HG03342 (cell line): Measurements from ENCODE around the gene JCHAIN.
"Not testable (repeated sequence)": the region's sequence is repeated elsewhere in the genome, so short reads cannot be mapped to it uniquely, and the experiment has no call there.

Source experiments
- ATAC-seq: cut with Tn5 transposase; IDR thresholded peaks from one replicate; pipeline ENCODE4 v1.9.1; 2021; ENCODE audit warnings: mild to moderate bottlenecking, moderate library complexity; ENCODE audit not compliant: unreplicated experiment

JCHAIN gene

GRCh38 chr4:70666369-70666768 lies at the start of gene JCHAIN:
TSS of gene JCHAIN (minus strand) at chr4:70666508. CDS start at chr4:70666490, 18 bp downstream.
- ATAC-seq, result peak; percentile 37

GRCh38 chr4:70715097-70715496 lies 48.8 kb upstream of the JCHAIN start:
- peak; percentile 11 for ATAC-seq

- ATAC-seq, result peak; percentile 43
Observed at GRCh38 chr4:70714079-70714887, 48.0 kb upstream of the JCHAIN start.

- peak; percentile 47 for ATAC-seq
Observed at GRCh38 chr4:70713453-70714078, 47.3 kb upstream of the JCHAIN start.

GRCh38 chr4:70712604-70713452 lies 46.5 kb upstream of the JCHAIN start:
- ATAC-seq, result no peak

GRCh38 chr4:70712150-70712549 lies 45.8 kb upstream of the JCHAIN start:
- ATAC-seq, result no peak

GRCh38 chr4:70711599-70711998 lies 45.3 kb upstream of the JCHAIN start:
- no peak for ATAC-seq

GRCh38 chr4:70709611-70710205 lies 43.4 kb upstream of the JCHAIN start:
- no peak for ATAC-seq

GRCh38 chr4:70706516-70706915 lies 40.2 kb upstream of the JCHAIN start:
- no peak for ATAC-seq

GRCh38 chr4:70706044-70706461 lies 39.7 kb upstream of the JCHAIN start:
- ATAC-seq, result no peak

- peak; percentile 56 for ATAC-seq
Observed at GRCh38 chr4:70705183-70706043, 39.1 kb upstream of the JCHAIN start.

- peak; percentile 27 for ATAC-seq
Observed at GRCh38 chr4:70704931-70705182, 38.5 kb upstream of the JCHAIN start.

GRCh38 chr4:70704215-70704930 lies 38.1 kb upstream of the JCHAIN start:
- peak; percentile 65 for ATAC-seq

- no peak for ATAC-seq
Observed at GRCh38 chr4:70703619-70704214, 37.4 kb upstream of the JCHAIN start.

GRCh38 chr4:70702592-70702991 lies 36.3 kb upstream of the JCHAIN start:
- ATAC-seq, result not testable (repeated sequence)

- ATAC-seq, result no peak
Observed at GRCh38 chr4:70701271-70701670, 35.0 kb upstream of the JCHAIN start.

- ATAC-seq, result no peak
Observed at GRCh38 chr4:70700712-70701111, 34.4 kb upstream of the JCHAIN start.

GRCh38 chr4:70698435-70698834 lies 32.1 kb upstream of the JCHAIN start:
- ATAC-seq, result not testable (repeated sequence)

GRCh38 chr4:70694633-70695032 lies 28.3 kb upstream of the JCHAIN start:
- not testable (repeated sequence) for ATAC-seq
